ENCODE data around the gene PDLIM3. TPM values are rescaled to one million over a fixed set of nuclear protein-coding genes. Genes with fewer than 3 reads are reported as not detected.

The PDLIM3 gene
- total RNA-seq, 1 experiment from 2014 or later = 0.47 TPM

DNA sequence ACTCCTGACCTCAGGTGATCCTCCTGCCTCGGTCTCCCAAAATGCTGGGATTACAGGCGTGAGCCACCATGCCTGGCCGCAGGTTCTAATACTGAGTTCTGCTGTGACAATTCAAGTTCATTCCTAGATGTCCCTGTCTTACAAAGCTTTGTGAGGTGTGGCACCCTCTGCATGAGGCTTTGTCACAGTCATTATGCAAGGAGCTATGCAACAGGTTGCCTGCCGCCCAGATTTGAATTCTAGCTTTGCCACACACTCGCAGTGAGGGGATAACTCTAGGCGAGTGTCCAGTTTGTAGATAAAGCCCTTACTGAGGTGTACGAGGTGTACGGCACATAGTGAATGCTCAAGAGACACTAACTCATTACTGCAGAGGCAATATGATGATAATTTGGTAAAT lies 67.3 kb downstream of the PDLIM3 start:
- ChIA-PET CTCF (no interaction called here), POLR2A (ENCODE audit: unreplicated experiment) (no interaction called here)
- TF ChIP-seq, protein P1, sequence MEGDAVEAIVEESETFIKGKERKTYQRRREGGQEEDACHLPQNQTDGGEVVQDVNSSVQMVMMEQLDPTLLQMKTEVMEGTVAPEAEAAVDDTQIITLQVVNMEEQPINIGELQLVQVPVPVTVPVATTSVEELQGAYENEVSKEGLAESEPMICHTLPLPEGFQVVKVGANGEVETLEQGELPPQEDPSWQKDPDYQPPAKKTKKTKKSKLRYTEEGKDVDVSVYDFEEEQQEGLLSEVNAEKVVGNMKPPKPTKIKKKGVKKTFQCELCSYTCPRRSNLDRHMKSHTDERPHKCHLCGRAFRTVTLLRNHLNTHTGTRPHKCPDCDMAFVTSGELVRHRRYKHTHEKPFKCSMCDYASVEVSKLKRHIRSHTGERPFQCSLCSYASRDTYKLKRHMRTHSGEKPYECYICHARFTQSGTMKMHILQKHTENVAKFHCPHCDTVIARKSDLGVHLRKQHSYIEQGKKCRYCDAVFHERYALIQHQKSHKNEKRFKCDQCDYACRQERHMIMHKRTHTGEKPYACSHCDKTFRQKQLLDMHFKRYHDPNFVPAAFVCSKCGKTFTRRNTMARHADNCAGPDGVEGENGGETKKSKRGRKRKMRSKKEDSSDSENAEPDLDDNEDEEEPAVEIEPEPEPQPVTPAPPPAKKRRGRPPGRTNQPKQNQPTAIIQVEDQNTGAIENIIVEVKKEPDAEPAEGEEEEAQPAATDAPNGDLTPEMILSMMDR (conservative IDR thresholded peaks at IDR 0.05; ENCODE audit: low read depth, low read length) = no peak
- TF ChIP-seq EZH2 (IDR thresholded peaks at IDR 0.05; ENCODE audit: low read length, unreplicated experiment) (no peak), EZH2phosphoT487 (IDR thresholded peaks at IDR 0.05; ENCODE audit: borderline replicate concordance, low read length) (no peak)
- H3K79me2 ChIP-seq (ENCODE audit: low read length) = no peaks in the 10 kb centered on the region
- no peaks in the 10 kb centered on the region for H3K9me2 ChIP-seq (replicated peaks; ENCODE audit: low read length)
- no peaks in the 10 kb centered on the region for H3F3A ChIP-seq (ENCODE audit: low read length, unreplicated experiment)
- H3K4me1 ChIP-seq (ENCODE audit: insufficient read depth, low read length) = peaks cover 5% of the 10 kb centered on the region; the same call in 1 of the 2 replicates
- no peak overlapping the region for H3K9ac ChIP-seq (ENCODE audit: low read length)
- no peak overlapping the region for H3K4me3 ChIP-seq (ENCODE audit: low read length)
- ATAC-seq (no peak), DNase-seq (no peak)
- no peaks in the 10 kb centered on the region for H3K9me3 ChIP-seq (ENCODE audit: low read length)
- no peak overlapping the region for H3K4me2 ChIP-seq (ENCODE audit: low read length)
- H4K20me1 ChIP-seq (ENCODE audit: low read length) = no peaks in the 10 kb centered on the region
- no peaks in the 10 kb centered on the region for H3K27me3 ChIP-seq (ENCODE audit: low read length)
- no peaks in the 10 kb centered on the region for H3K36me3 ChIP-seq (ENCODE audit: low read depth, low read length)
- H3K27ac ChIP-seq (ENCODE audit: low read length) = no peak overlapping the region
- no peak overlapping the region for H2AFZ ChIP-seq (ENCODE audit: low read length)
- intact Hi-C loops (cut with micrococcal nuclease) = no loop called here
- no TSS peak for BruUV-seq (replicated peaks)

DNA sequence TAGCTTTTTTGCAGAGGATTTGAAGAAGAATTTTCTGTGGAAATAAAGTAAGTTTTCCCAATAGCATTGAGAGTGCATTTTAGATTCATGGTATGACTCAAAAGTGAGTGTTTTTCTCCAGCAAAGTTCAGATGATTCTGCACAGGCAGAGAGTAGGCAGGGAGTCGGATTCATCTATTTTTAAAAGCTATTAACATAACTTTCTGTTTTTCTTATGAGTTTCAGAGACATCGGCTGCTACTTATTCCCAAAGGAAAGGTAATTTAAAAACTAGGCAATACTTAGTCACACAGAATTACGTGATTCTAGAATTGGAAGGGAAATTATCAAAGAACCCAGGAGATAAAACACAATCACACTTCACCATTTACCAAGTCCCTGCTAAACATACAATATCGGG lies 68.2 kb downstream of the PDLIM3 start:
- BruUV-seq (replicated peaks) = no TSS peak
- H3K9me3 ChIP-seq (ENCODE audit: low read length) = no peaks in the 10 kb centered on the region
- ATAC-seq = no peak
- H4K20me1 ChIP-seq (ENCODE audit: low read length) = no peaks in the 10 kb centered on the region
- H3K4me1 ChIP-seq (ENCODE audit: insufficient read depth, low read length) = peaks cover 5% of the 10 kb centered on the region; the same call in 1 of the 2 replicates
- ChIA-PET POLR2A (ENCODE audit: unreplicated experiment) (interaction anchor here (0.6 kb wide), 1 partner anchor 41 kb away, joined by 3 read pairs; the partner anchor contains the start of gene UFSP2), CTCF (no interaction called here)
- DNase-seq = no peak
- TF ChIP-seq, protein P1 (conservative IDR thresholded peaks at IDR 0.05; ENCODE audit: low read depth, low read length) = no peak
- TF ChIP-seq EZH2 (IDR thresholded peaks at IDR 0.05; ENCODE audit: low read length, unreplicated experiment) = no peak
- TF ChIP-seq EZH2phosphoT487 (IDR thresholded peaks at IDR 0.05; ENCODE audit: borderline replicate concordance, low read length) = no peak
- H3F3A ChIP-seq (ENCODE audit: low read length, unreplicated experiment) = no peaks in the 10 kb centered on the region
- H3K27ac ChIP-seq (ENCODE audit: low read length) = no peak overlapping the region
- no peaks in the 10 kb centered on the region for H3K9me2 ChIP-seq (replicated peaks; ENCODE audit: low read length)
- no peak overlapping the region for H3K9ac ChIP-seq (ENCODE audit: low read length)
- no peak overlapping the region for H3K4me3 ChIP-seq (ENCODE audit: low read length)
- H3K79me2 ChIP-seq (ENCODE audit: low read length) = no peaks in the 10 kb centered on the region
- no peak overlapping the region for H3K4me2 ChIP-seq (ENCODE audit: low read length)
- H3K27me3 ChIP-seq (ENCODE audit: low read length) = no peaks in the 10 kb centered on the region
- intact Hi-C loops (cut with micrococcal nuclease) = no loop called here
- no peak overlapping the region for H2AFZ ChIP-seq (ENCODE audit: low read length)
- H3K36me3 ChIP-seq (ENCODE audit: low read depth, low read length) = no peaks in the 10 kb centered on the region

DNA sequence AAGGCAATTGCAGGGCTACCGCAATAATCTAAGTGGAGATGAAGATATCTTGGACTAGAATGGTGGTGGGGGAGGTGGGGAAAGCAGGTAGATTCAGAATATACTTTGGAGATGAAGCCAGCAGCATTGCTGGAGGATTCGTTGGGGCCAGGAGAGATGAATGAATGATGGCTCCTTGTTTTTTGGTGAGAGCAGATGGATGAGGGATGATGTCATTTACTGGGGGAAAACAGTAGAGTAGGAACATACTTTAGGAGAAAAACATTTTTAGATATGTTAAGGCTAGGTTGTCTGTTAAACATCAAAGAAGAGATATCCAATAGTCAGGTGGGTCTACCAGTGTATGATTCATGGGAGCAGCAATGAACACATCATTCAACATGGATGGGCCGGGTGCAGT lies 69.6 kb downstream of the PDLIM3 start:
- H3K27ac ChIP-seq (ENCODE audit: low read length) = no peak overlapping the region
- H3K79me2 ChIP-seq (ENCODE audit: low read length) = no peaks in the 10 kb centered on the region
- no peak overlapping the region for H2AFZ ChIP-seq (ENCODE audit: low read length)
- TF ChIP-seq, protein P1 (conservative IDR thresholded peaks at IDR 0.05; ENCODE audit: low read depth, low read length) = no peak
- TF ChIP-seq EZH2 (IDR thresholded peaks at IDR 0.05; ENCODE audit: low read length, unreplicated experiment) = no peak
- TF ChIP-seq EZH2phosphoT487 (IDR thresholded peaks at IDR 0.05; ENCODE audit: borderline replicate concordance, low read length) = no peak
- H4K20me1 ChIP-seq (ENCODE audit: low read length) = no peaks in the 10 kb centered on the region
- ChIA-PET CTCF (no interaction called here), POLR2A (ENCODE audit: unreplicated experiment) (no interaction called here)
- H3K9ac ChIP-seq (ENCODE audit: low read length) = no peak overlapping the region
- no peaks in the 10 kb centered on the region for H3F3A ChIP-seq (ENCODE audit: low read length, unreplicated experiment)
- intact Hi-C loops (cut with micrococcal nuclease) = no loop called here
- H3K27me3 ChIP-seq (ENCODE audit: low read length) = no peaks in the 10 kb centered on the region
- ATAC-seq (no peak), DNase-seq (no peak)
- no peak overlapping the region for H3K4me2 ChIP-seq (ENCODE audit: low read length)
- no peaks in the 10 kb centered on the region for H3K9me2 ChIP-seq (replicated peaks; ENCODE audit: low read length)
- H3K9me3 ChIP-seq (ENCODE audit: low read length) = no peaks in the 10 kb centered on the region
- H3K36me3 ChIP-seq (ENCODE audit: low read depth, low read length) = no peaks in the 10 kb centered on the region
- no TSS peak for BruUV-seq (replicated peaks)
- no peak overlapping the region for H3K4me3 ChIP-seq (ENCODE audit: low read length)
- peaks cover 5% of the 10 kb centered on the region; the same call in 1 of the 2 replicates for H3K4me1 ChIP-seq (ENCODE audit: insufficient read depth, low read length)

Measured in PC-3 (cell line).